Natural killer cell treated with Interleukin-12 subunit alpha and Interleukin-12 subunit beta and Interleukin-15 and Interleukin-18, amount 100 ng/mL, for 72 hours (primary cell): ENCODE data around the gene RNF208. TPM values are rescaled to one million over a fixed set of nuclear protein-coding genes. Genes with fewer than 3 reads are reported as not detected.

ENCODE experiments used
- ATAC-seq, 2 donors: fragments of 150-1000 bp; cut with Tn5 transposase in 1 of 2; sonication (Bioruptor Pico), chemical (Tn5 transposase) in 1 of 2; 2 replicates each; pipeline ENCODE4 v1.10.0; 2021
- DNase-seq: peaks from one replicate; pipeline ENCODE4 v3.0.0; 2022; ENCODE audit warnings: low spot score
- H3K27ac Mint-ChIP-seq, 2 donors: 1 replicate in 1 of 2; 2 replicates in 1 of 2; pipeline ENCODE4 v1.8.0; 2022; ENCODE audit warnings: mixed read lengths in 2 of 2, mild to moderate bottlenecking in 1 of 2, moderate library complexity in 1 of 2
- H3K27me3 Mint-ChIP-seq, 2 donors: 1 replicate in 1 of 2; 2 replicates in 1 of 2; pipeline ENCODE4 v1.8.0; 2022; ENCODE audit warnings: mixed read lengths in 2 of 2
- H3K36me3 Mint-ChIP-seq: one replicate; pipeline ENCODE4 v1.8.0; 2022; ENCODE audit warnings: mixed read lengths
- H3K4me1 Mint-ChIP-seq, 2 donors: 1 replicate in 1 of 2; 2 replicates in 1 of 2; pipeline ENCODE4 v1.8.0; 2022; ENCODE audit warnings: low read depth in 2 of 2, mixed read lengths in 2 of 2, mild to moderate bottlenecking in 1 of 2
- H3K4me3 Mint-ChIP-seq: one replicate; pipeline ENCODE4 v1.8.0; 2022; ENCODE audit warnings: mixed read lengths
- H3K9me3 Mint-ChIP-seq: 2 replicates; pipeline ENCODE4 v1.8.0; 2022; ENCODE audit warnings: mixed read lengths
- total RNA-seq, 2 donors: library from RNA; stranded (reverse); gene quantifications; one replicate each; pipeline ENCODE4 v1.2.3, GENCODE V29; 2022

Gene RNF208
- total RNA-seq, 2 donors from 2014 or later = 1.4 to 1.9 TPM

DNA sequence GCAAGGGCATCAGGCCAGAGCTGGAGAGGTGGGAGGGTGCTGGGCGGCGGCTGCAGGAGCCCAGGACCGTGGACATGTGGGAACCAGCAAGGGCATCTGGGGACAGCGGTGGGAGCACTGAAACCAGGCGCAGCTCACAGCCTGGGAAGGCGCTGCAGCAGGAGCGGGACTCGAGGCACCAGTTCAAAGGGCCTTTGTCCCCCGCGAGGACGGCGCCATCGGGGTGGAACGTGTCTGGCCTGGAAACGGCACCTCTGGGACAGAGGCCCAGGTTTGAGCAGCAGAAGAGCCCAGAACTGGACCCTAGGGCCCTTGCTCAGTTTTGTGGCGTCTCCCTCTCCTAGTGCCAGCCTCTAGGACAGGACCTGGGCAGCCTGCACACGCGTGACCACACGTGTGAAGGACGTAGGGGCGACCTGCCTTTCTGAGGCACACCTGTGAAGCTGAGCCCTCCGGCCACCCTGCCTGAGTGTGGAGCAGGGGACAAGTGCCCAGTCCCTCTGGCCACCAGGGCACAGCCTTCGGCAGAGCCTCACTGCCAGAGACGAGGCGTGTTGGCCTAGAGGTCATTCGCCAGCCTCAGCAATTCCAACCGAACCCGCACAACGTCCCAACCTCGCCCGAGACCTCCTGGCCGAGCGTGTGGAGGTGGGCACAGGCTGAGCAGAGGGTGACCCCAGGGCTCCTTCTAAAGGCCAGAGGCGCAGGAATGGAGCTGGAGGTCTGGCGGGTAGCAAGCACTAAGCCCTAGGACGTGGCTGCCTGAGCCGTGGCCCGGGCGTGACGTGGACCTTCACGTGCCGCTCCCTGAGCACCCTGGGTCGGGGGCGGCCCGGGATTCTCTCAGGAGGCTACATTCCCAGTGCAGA is 48.0 kb downstream of the RNF208 start:
- H3K9me3 Mint-ChIP-seq = no peaks in the 10 kb centered on the region
- no peak for ATAC-seq

DNA sequence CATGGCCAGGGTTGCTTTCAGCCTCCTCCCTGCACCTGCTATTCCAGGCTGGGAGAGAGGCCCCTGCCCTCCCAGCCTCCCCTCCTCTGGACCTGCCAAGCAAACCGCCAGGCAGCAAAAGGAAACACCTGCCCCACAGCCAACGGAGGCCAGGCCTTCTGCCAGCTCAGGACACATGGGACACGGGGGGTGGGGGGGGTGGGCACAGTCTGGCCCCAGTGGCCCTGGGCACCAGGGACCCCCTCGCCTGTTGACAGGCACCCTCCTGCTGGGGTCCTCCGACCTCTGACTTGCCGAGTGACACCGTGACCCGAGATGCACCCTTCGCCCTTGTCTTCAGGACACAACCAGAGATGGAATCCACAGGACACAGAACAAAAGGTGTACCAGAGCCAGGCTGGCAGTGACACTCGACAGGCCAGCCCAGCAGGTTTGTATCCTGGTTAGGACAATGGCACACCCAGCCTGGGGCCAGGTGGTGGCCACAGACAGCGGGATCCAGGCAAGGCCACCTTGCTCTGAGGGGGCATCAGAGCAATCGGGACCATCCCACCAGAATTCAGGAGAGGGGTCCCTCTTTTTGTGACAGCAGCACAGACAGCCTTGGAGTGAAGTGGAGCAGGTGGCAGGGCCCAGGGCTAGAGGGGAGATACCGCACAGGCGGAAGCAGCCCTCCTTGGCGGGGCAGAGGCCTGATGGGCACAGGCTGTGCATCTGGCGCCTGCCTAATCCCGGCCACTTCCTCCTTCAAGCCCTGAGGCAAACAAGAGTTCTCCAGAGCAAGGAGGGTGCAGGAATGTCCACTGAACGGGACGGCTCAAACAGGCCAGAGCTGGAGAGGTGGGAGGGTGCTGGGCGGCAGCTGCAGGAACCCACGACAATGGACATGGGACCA is 48.9 kb downstream of the RNF208 start:
- peaks cover 0 to 4% of the 10 kb centered on the region in 2 donors for H3K27me3 Mint-ChIP-seq
- H3K4me1 Mint-ChIP-seq = peaks cover 0 to 6% of the 10 kb centered on the region in 2 donors
- DNase-seq (no peak), ATAC-seq (no peak)
- H3K27ac Mint-ChIP-seq = no peak overlapping the region
- H3K36me3 Mint-ChIP-seq = no peaks in the 10 kb centered on the region
- H3K9me3 Mint-ChIP-seq = no peaks in the 10 kb centered on the region
- no peak overlapping the region for H3K4me3 Mint-ChIP-seq

More for the DNA sequence above, 48.0 kb downstream of the RNF208 start:
- no peak for DNase-seq
- H3K36me3 Mint-ChIP-seq = no peaks in the 10 kb centered on the region
- no peak overlapping the region for H3K4me3 Mint-ChIP-seq
- H3K4me1 Mint-ChIP-seq = peaks cover 0 to 6% of the 10 kb centered on the region in 2 donors
- no peak overlapping the region for H3K27ac Mint-ChIP-seq
- H3K27me3 Mint-ChIP-seq = peaks cover 0 to 4% of the 10 kb centered on the region in 2 donors

DNA sequence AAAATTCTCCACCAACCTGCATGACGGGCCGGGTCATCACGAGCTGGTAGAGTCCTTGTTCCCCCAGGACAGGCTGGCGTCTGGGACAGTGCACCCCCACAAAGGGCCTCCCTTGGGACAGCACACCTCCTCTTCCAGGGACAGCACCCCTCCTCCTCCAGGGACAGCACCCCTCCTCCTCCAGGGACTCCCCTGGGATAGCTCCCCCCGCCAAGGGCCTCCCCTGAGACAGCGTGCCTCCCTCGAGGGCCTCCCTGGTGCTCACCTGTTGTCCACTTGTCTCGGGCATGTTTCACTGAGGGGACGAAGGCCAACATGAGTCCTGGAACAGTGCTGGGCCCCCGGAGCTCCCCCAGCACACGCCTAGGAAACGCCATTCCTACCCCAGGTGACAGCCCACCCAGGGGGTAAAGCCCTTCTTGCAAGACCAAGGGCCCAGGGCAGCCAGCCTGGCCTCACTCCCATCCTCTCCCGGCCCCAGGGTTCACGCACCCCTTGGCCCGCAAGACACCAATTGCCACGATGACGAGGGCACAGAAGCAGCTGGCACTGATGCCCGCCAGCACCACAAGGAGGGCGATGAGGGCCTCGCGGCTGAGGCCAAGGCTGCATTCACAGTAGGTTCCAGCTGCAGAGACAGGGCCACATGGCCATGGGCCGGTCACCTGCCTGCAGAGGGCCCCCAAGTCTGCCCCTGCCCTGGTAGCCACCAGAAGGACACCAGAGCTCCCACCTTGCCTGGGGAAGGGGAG is 50.7 kb downstream of the RNF208 start:
- no peak for DNase-seq
- H3K4me3 Mint-ChIP-seq = no peak overlapping the region
- no peaks in the 10 kb centered on the region for H3K36me3 Mint-ChIP-seq
- no peaks in the 10 kb centered on the region for H3K9me3 Mint-ChIP-seq
- H3K27me3 Mint-ChIP-seq = peaks cover 6 to 9% of the 10 kb centered on the region in 2 donors
- ATAC-seq = no peak
- no peak overlapping the region for H3K27ac Mint-ChIP-seq
- H3K4me1 Mint-ChIP-seq = peaks cover 0 to 2% of the 10 kb centered on the region in 2 donors

DNA sequence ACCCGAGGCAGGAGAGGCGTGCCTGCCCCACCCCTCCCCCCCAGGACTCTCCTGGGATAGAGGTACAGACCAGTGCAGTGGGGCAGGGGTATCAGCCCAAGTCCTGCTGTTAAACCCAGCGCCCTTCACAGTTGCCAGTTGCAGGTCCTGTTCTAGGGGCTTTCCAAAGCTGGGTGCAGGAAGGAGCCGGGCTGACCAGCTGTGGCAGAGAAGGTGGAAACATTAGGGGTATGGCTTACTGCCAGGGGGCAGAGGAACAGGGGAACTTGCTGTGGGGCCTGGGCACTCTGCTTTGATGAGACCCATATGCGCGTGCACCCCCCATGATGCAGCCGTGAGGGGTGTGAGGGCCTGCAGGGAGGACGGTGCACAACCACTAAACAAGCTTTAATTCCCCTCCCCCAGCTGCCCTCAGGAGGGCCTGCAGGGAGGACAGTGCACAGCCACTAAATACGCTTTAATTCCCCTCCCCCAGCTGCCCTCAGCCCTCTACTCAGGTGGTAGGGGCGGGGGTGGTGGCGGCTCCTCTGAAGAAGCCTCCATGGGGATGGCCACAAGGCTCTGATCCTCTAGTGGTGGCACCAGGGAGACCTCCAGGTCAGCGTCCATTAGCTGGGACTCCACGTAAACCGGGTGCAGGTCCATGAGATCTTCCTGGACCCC is 51.4 kb downstream of the RNF208 start:
- Mint-ChIP-seq H3K4me1 (no peaks in the 10 kb centered on the region), H3K27ac (no peak overlapping the region), H3K27me3 (peaks cover 7 to 9% of the 10 kb centered on the region in 2 donors), H3K36me3 (no peaks in the 10 kb centered on the region), H3K4me3 (no peak overlapping the region), H3K9me3 (no peaks in the 10 kb centered on the region)
- no peak for DNase-seq
- no peak for ATAC-seq

Other genes starting within 250 kb of the RNF208 start
- 1 to 10 TPM; 1.7 to 4.4 TPM for gene PTGDS, start 244.7 kb downstream of the RNF208 start, total RNA-seq
- gene LCNL1, start 239.2 kb downstream of the RNF208 start, total RNA-seq = under 1 TPM in 1 of 2 donors, not detected in 1; 0.21 TPM
- gene PAXX, start 229.8 kb downstream of the RNF208 start, total RNA-seq = 100 to 1,000 TPM in 1 of 2 donors, 10 to 100 TPM in 1; 64.0 to 118 TPM
- gene CLIC3, start 225.7 kb downstream of the RNF208 start, total RNA-seq = 10 to 100 TPM in 1 of 2 donors, 1 to 10 TPM in 1; 4.3 to 38.2 TPM
- 100 to 1,000 TPM in 1 of 2 donors, 10 to 100 TPM in 1; 77.6 to 109 TPM for gene ABCA2, start 194.0 kb downstream of the RNF208 start, total RNA-seq
- gene FUT7, start 190.2 kb downstream of the RNF208 start, total RNA-seq = 10 to 100 TPM; 10.0 to 17.8 TPM
- 10 to 100 TPM; 11.2 to 41.7 TPM for gene NPDC1, start 176.1 kb downstream of the RNF208 start, total RNA-seq
- not detected for gene ENTPD2, start 168.2 kb downstream of the RNF208 start, total RNA-seq
- 10 to 100 TPM in 1 of 2 donors, 1 to 10 TPM in 1; 9.5 to 20.8 TPM for gene SAPCD2, start 151.7 kb downstream of the RNF208 start, total RNA-seq
- 10 to 100 TPM; 19.9 to 22.0 TPM for gene UAP1L1, start 144.7 kb downstream of the RNF208 start, total RNA-seq
- gene MAN1B1, start 135.3 kb downstream of the RNF208 start, total RNA-seq = 10 to 100 TPM; 34.1 to 55.8 TPM
- gene DPP7, start 107.5 kb downstream of the RNF208 start, total RNA-seq = 100 to 1,000 TPM; 188 to 310 TPM
- under 1 TPM in 1 of 2 donors, not detected in 1; 0.11 TPM for gene GRIN1, start 83.1 kb downstream of the RNF208 start, total RNA-seq
- gene LRRC26, start 52.2 kb downstream of the RNF208 start, total RNA-seq = not detected
- not detected for gene TMEM210, start 50.2 kb downstream of the RNF208 start, total RNA-seq
- gene ANAPC2, start 33.7 kb downstream of the RNF208 start, total RNA-seq = 10 to 100 TPM; 75.5 to 98.1 TPM
- gene SSNA1, start 33.6 kb downstream of the RNF208 start, total RNA-seq = 10 to 100 TPM; 78.3 to 91.4 TPM
- gene TPRN, start 21.5 kb downstream of the RNF208 start, total RNA-seq = 10 to 100 TPM in 1 of 2 donors, 1 to 10 TPM in 1; 9.0 to 19.1 TPM
- gene TMEM203, start 16.6 kb downstream of the RNF208 start, total RNA-seq = 10 to 100 TPM; 25.0 to 43.9 TPM
- 10 to 100 TPM; 33.0 to 81.9 TPM for gene NDOR1, start 16.5 kb downstream of the RNF208 start, total RNA-seq
- under 1 TPM; 0.29 to 0.33 TPM for gene CYSRT1, start 2.9 kb upstream of the RNF208 start, total RNA-seq
- gene RNF224, start 5.3 kb upstream of the RNF208 start, total RNA-seq = not detected
- gene SLC34A3, start 8.7 kb upstream of the RNF208 start, total RNA-seq = not detected
- 100 to 1,000 TPM; 332 to 432 TPM for gene TUBB4B, start 19.0 kb upstream of the RNF208 start, total RNA-seq
- gene STPG3, start 29.0 kb upstream of the RNF208 start, total RNA-seq = not detected
- 10 to 100 TPM; 58.8 to 90.3 TPM for gene NELFB, start 33.1 kb upstream of the RNF208 start, total RNA-seq
- 10 to 100 TPM; 31.1 to 38.4 TPM for gene TOR4A, start 55.5 kb upstream of the RNF208 start, total RNA-seq
- 1 to 10 TPM in 1 of 2 donors, under 1 TPM in 1; 0.88 to 2.6 TPM for gene NRARP, start 80.0 kb upstream of the RNF208 start, total RNA-seq
- gene EXD3, start 200.9 kb upstream of the RNF208 start, total RNA-seq = 1 to 10 TPM; 7.6 to 7.9 TPM
- gene NOXA1, start 201.2 kb upstream of the RNF208 start, total RNA-seq = under 1 TPM; 0.33 to 0.62 TPM
- not detected for gene ENTPD8, start 219.1 kb upstream of the RNF208 start, total RNA-seq
- gene NSMF, start 237.1 kb upstream of the RNF208 start, total RNA-seq = 10 to 100 TPM; 17.1 to 36.4 TPM